ENCODE data around the gene FOXP1.

FOXP1 gene

GRCh38 chr3:71372241-71372768 lies 211.2 kb downstream of the FOXP1 start:
- no peak for DNase-seq (ENCODE audit: low read depth)

DNA sequence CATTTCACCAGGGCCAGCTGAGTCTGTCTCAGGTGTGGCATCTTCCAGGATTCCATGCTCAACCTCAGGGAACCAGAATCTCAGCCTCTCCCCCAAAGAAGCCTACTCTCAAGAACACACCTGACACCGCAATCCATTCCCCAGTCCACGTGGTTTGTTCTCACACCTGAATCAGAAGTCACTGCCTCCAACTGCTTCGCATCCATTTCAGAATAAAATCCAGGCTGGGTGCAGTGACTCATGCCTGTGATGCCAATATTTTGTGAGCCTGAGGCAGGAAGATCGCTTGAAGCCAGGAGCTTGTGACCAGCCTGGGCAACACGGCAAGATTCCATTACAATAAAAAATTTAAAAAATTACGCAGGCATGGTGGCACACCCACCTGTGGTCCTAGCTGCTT lies 212.2 kb downstream of the FOXP1 start:
- DNase-seq (ENCODE audit: low read depth) = no peak

- DNase-seq (ENCODE audit: low read depth) = no peak
These were observed 213.1 kb downstream of the FOXP1 start for GRCh38 chr3:71370467-71370866.

- DNase-seq (ENCODE audit: low read depth) = peak; percentile 47
These were observed 213.7 kb downstream of the FOXP1 start for GRCh38 chr3:71369701-71370391.

- no peak for DNase-seq (ENCODE audit: low read depth)
These were observed 216.4 kb downstream of the FOXP1 start for GRCh38 chr3:71366988-71367604.

DNA sequence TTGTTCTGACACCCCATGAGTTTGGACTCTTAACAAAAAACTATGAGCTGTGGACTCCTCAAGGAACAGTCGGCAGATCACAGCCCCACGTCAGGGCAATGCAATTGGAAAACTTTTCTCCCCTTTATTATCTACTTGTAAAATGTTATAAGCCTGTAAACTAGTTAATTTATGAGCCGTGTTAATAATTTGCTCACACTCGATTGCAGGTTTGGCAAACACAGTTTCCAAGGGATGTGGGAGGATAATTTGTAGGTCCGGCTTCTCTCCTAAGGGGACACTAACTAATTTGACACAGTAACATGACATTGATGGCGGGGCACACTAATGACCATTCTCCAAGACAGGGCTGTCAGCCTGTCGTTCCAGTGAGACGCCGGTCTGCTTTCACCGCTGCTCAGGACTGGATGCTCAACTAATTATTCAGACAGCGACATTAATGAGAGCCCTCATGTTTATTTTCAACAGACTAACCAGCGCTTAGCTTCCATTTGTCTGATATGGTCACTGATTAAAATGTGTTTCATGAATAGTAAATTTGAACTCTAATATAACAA lies 222.1 kb downstream of the FOXP1 start:
- no peak for DNase-seq (ENCODE audit: low read depth)

- no peak for DNase-seq (ENCODE audit: low read depth)
These were observed 222.8 kb downstream of the FOXP1 start for GRCh38 chr3:71360764-71361163.

DNA sequence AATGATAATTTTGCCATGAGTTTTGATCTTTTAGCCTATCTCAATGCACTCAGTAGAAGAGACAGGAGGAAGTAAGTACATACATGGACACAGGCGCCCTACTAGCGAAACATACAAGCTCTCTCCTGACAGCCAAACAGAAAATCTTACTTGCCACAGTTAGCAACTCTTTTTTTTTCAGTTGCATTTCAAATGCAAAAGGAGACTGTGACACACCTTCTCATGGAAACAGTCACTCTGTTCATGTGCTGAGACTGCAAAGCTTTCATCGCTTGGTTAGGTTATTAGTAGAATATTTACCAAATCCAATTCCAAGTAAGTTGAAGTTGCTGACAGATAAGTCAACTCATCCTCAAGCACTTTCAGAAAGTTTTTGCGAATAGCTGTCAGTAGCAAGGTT lies 223.3 kb downstream of the FOXP1 start:
- no peak for DNase-seq (ENCODE audit: low read depth)

GRCh38 chr3:71358243-71358642 lies 225.3 kb downstream of the FOXP1 start:
- no peak for DNase-seq (ENCODE audit: low read depth)

DNA sequence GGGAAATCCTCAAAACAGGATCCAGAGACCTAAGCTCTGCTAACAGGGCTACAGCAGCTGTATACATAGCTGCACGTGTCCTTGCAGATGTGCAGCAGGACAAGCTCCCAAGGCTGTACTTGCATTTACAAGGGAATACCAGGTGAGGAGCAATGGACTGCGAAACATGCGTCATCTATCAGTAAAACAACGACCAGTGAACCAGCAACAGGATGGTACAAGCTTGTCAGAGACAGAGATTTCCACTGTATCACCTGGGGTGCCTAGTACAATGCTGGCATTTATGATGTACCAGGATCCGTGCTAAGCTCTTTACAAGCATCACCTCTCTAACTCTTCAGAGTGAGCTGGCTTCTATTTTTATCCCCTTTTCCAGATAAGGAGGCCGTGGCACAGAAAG lies 227.3 kb downstream of the FOXP1 start:
- DNase-seq (ENCODE audit: low read depth) = no peak

DNA sequence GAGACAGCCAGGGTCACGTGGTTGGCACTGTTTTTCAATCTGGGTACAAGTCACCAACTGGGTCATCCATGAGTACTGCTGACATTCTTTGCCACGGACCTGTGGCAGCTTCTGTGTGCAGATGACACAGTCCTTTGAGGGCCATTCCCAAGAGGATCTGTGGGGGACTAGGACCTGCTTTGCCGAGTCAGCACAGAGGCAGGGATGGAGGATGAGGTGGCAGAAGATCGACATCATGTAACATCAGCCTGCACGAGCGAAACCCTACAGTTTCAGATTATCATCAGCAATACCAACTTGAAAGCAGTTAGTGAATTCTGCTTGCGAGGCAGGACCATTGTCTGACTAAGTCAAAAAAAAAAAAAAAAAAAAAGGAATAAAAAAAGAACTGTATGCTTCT lies 227.7 kb downstream of the FOXP1 start:
- no peak for DNase-seq (ENCODE audit: low read depth)

DNA sequence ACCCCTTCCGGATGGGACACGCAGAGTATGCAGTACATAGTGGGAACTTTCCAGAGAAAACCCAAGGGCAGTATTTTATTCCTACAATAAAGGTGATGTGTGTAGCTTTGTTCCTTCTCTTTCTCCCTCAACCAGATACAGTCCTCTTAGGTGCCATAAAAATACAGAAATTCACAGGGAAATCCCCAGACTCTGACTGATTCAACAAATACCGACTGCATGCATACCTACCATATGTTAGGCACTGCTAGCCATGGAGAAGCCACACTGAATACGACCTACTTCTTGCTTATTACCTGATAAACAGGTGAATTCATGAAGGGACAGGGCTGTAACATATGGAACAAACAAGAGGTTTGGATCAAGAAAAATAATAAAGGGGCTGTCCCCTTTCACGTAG lies 228.5 kb downstream of the FOXP1 start:
- DNase-seq (ENCODE audit: low read depth) = no peak

GRCh38 chr3:71351403-71352149 lies 232.0 kb downstream of the FOXP1 start:
- no peak for DNase-seq (ENCODE audit: low read depth)

DNA sequence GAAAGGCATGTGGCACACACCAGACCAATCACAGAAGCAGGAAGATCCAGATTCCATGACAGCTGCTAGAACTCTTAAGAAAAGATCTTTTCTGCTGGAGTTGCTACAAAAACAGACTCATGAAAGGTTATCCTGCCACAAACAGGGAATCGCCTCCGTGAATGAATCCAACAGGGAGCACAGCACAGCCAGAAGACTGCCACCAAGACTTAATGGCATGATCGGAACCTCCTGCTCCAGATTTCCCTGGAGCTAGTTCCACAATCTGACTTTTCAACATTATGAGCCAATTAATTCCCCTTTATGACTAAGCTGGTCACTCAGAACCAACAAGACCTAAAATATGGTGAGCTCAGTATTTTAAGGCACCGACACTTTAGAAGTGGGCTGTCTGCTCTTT lies 232.5 kb downstream of the FOXP1 start:
- no peak for DNase-seq (ENCODE audit: low read depth)

GRCh38 chr3:71348831-71349230 lies 234.7 kb downstream of the FOXP1 start:
- DNase-seq (ENCODE audit: low read depth) = no peak

- no peak for DNase-seq (ENCODE audit: low read depth)
These were observed 235.4 kb downstream of the FOXP1 start for GRCh38 chr3:71348001-71348632.

- DNase-seq (ENCODE audit: low read depth) = no peak
These were observed 237.5 kb downstream of the FOXP1 start for GRCh38 chr3:71346061-71346460.

- peak; percentile 86 for DNase-seq (ENCODE audit: low read depth)
These were observed 238.0 kb downstream of the FOXP1 start for GRCh38 chr3:71345429-71346040.

GRCh38 chr3:71341721-71342120 lies 241.8 kb downstream of the FOXP1 start:
- DNase-seq (ENCODE audit: low read depth) = peak; percentile 68

GRCh38 chr3:71339049-71339448 lies 244.5 kb downstream of the FOXP1 start:
- no peak for DNase-seq (ENCODE audit: low read depth)

DNA sequence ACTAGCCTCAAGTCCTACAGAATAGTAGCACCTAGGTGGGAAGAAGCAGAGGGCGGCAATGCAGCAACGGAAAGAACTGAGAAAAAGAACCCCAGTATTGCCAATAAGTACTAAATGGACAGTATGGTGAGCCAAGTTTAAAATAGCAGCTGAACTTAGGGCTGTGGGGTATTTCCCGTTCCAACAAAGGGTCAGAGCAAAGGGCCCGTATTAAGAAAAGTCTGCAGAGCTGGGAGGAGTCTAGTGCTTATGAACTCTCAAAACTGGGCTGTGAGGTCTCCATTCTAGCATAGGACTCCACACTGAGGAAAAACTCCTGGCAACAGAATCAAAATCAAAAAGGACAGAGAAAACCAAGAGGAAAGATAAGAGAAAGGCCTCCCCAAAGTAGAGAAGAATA lies 250.7 kb downstream of the FOXP1 start:
- no peak for DNase-seq (ENCODE audit: low read depth)

DNA sequence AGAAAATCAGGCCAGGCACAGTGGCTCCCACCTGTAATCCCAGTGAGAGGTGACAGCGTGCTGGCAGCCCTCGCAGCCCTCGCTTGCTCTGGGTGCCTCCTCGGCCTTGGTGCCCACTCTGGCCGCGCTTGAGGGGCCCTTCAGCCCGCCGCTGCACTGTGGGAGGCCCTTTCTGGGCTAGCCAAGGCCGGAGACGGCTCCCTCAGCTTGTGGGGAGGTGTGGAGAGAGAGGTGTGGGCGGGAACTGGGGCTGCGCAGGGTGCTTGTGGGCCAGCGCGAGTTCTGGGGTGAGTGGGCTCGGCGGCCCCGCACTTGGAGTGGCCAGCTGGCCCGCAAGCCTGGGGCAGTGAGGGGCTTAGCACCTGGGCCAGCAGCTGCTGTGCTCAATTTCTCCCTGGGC lies 252.6 kb downstream of the FOXP1 start:
- DNase-seq (ENCODE audit: low read depth) = no peak

Measured in stromal cell of bone marrow (primary cell).